Stimulated activated memory B cell treated with anti-CD40 and anti-IgM and Interleukin-4, amounts not matched to agents 10 μg/mL and 1 μg/mL and 100 μg/mL, for 72 hours (primary cell): ENCODE data around the gene PRDX1.
"Not testable (repeated sequence)": the region's sequence is repeated elsewhere in the genome, so short reads cannot be mapped to it uniquely, and the experiment has no call there.

Experiments used
- ATAC-seq: fragments of 150-1000 bp; cut with Tn5 transposase; 2 replicates; pipeline ENCODE4 v1.10.0; 2021
- H3K27ac Mint-ChIP-seq: one replicate; pipeline ENCODE4 v1.8.0; 2022; ENCODE audit warnings: mild to moderate bottlenecking, mixed read lengths
- H3K27me3 Mint-ChIP-seq: one replicate; pipeline ENCODE4 v1.8.0; 2022; ENCODE audit warnings: mixed read lengths
- H3K36me3 Mint-ChIP-seq: one replicate; pipeline ENCODE4 v1.8.0; 2022; ENCODE audit warnings: mixed read lengths
- H3K4me1 Mint-ChIP-seq: one replicate; pipeline ENCODE4 v1.8.0; 2022; ENCODE audit warnings: mixed read lengths
- H3K4me3 Mint-ChIP-seq: one replicate; pipeline ENCODE4 v1.8.0; 2022; ENCODE audit warnings: mild to moderate bottlenecking, moderate library complexity, mixed read lengths
- H3K9me3 Mint-ChIP-seq: one replicate; pipeline ENCODE4 v1.8.0; 2022; ENCODE audit warnings: mixed read lengths

Gene PRDX1

GRCh38 chr1:45493116-45493697, 28.5 kb downstream of the PRDX1 start:
- ATAC-seq, result no peak
- Mint-ChIP-seq H3K27ac (no peak overlapping the region), H3K36me3 (peaks cover 11% of the 10 kb centered on the region), H3K4me1 (peaks cover 7% of the 10 kb centered on the region), H3K9me3 (no peaks in the 10 kb centered on the region), H3K4me3 (no peak overlapping the region), H3K27me3 (no peaks in the 10 kb centered on the region)

- peaks cover 7% of the 10 kb centered on the region for H3K4me1 Mint-ChIP-seq
- H3K4me3 Mint-ChIP-seq, result no peak overlapping the region
- no peaks in the 10 kb centered on the region for H3K27me3 Mint-ChIP-seq
- no peak for ATAC-seq
- peaks cover 14% of the 10 kb centered on the region for H3K36me3 Mint-ChIP-seq
- no peak overlapping the region for H3K27ac Mint-ChIP-seq
- no peaks in the 10 kb centered on the region for H3K9me3 Mint-ChIP-seq
Observed at GRCh38 chr1:45492691-45493090, 29.0 kb downstream of the PRDX1 start.

- ATAC-seq, result no peak
- no peak overlapping the region for H3K4me3 Mint-ChIP-seq
- no peaks in the 10 kb centered on the region for H3K27me3 Mint-ChIP-seq
Observed at GRCh38 chr1:45491487-45492260, 30.0 kb downstream of the PRDX1 start.

GRCh38 chr1:45490626-45491486, 30.8 kb downstream of the PRDX1 start, which contains the start of gene TESK2:
Gene TESK2 (minus strand): TSS chr1:45491163. CDS start chr1:45457785, 33,378 bp downstream.
- H3K27ac Mint-ChIP-seq, result no peak within 1 kb of the TSS
- H3K4me1 Mint-ChIP-seq, result peaks cover 7% of the 10 kb centered on the region
- no peak within 1 kb of the TSS for H3K4me3 Mint-ChIP-seq
- H3K36me3 Mint-ChIP-seq, result peaks cover 5% of the 10 kb centered on the region
- ATAC-seq, result peak; percentile 97
- H3K27me3 Mint-ChIP-seq, result no peaks in the 10 kb centered on the region
- H3K9me3 Mint-ChIP-seq, result no peaks in the 10 kb centered on the region

More at GRCh38 chr1:45491487-45492260, 30.0 kb downstream of the PRDX1 start:
- H3K36me3 Mint-ChIP-seq, result peaks cover 14% of the 10 kb centered on the region
- no peaks in the 10 kb centered on the region for H3K9me3 Mint-ChIP-seq
- H3K27ac Mint-ChIP-seq, result no peak overlapping the region
- peaks cover 7% of the 10 kb centered on the region for H3K4me1 Mint-ChIP-seq

- Mint-ChIP-seq H3K9me3 (no peaks in the 10 kb centered on the region), H3K36me3 (peaks cover 5% of the 10 kb centered on the region)
Observed at GRCh38 chr1:45490121-45490625, 31.5 kb downstream of the PRDX1 start.

GRCh38 chr1:45489379-45489778, 32.3 kb downstream of the PRDX1 start:
- not testable (repeated sequence) for H3K4me1 Mint-ChIP-seq, H3K36me3 Mint-ChIP-seq, H3K4me3 Mint-ChIP-seq, H3K27me3 Mint-ChIP-seq, ATAC-seq, H3K27ac Mint-ChIP-seq, H3K9me3 Mint-ChIP-seq

More at GRCh38 chr1:45490121-45490625, 31.5 kb downstream of the PRDX1 start:
- Mint-ChIP-seq H3K4me3 (no peak overlapping the region), H3K27ac (no peak overlapping the region), H3K27me3 (no peaks in the 10 kb centered on the region), H3K4me1 (peaks cover 7% of the 10 kb centered on the region)
- ATAC-seq, result no peak

- ATAC-seq, result no peak
- H3K27me3 Mint-ChIP-seq, result no peaks in the 10 kb centered on the region
- H3K36me3 Mint-ChIP-seq, result peaks cover 5% of the 10 kb centered on the region
- no peak overlapping the region for H3K27ac Mint-ChIP-seq
- H3K4me1 Mint-ChIP-seq, result peaks cover 7% of the 10 kb centered on the region
- no peak overlapping the region for H3K4me3 Mint-ChIP-seq
- H3K9me3 Mint-ChIP-seq, result no peaks in the 10 kb centered on the region
Observed at GRCh38 chr1:45488666-45489377, 32.9 kb downstream of the PRDX1 start.

- no peaks in the 10 kb centered on the region for H3K4me1 Mint-ChIP-seq
- no peak for ATAC-seq
Observed at GRCh38 chr1:45485949-45486348, 35.7 kb downstream of the PRDX1 start.

GRCh38 chr1:45479039-45479748, 42.5 kb downstream of the PRDX1 start:
- Mint-ChIP-seq H3K36me3 (peaks cover 8% of the 10 kb centered on the region), H3K4me3 (no peak overlapping the region), H3K9me3 (no peaks in the 10 kb centered on the region), H3K27ac (no peak overlapping the region), H3K4me1 (peaks cover 25% of the 10 kb centered on the region), H3K27me3 (no peaks in the 10 kb centered on the region)
- ATAC-seq, result no peak

More at GRCh38 chr1:45485949-45486348, 35.7 kb downstream of the PRDX1 start:
- Mint-ChIP-seq H3K36me3 (peaks cover 14% of the 10 kb centered on the region), H3K27ac (no peak overlapping the region), H3K4me3 (no peak overlapping the region), H3K27me3 (no peaks in the 10 kb centered on the region), H3K9me3 (no peaks in the 10 kb centered on the region)

GRCh38 chr1:45478121-45478814, 43.4 kb downstream of the PRDX1 start:
- no peak for ATAC-seq
- Mint-ChIP-seq H3K27ac (no peak overlapping the region), H3K4me1 (peaks cover 30% of the 10 kb centered on the region), H3K27me3 (no peaks in the 10 kb centered on the region), H3K36me3 (peaks cover 3% of the 10 kb centered on the region), H3K9me3 (no peaks in the 10 kb centered on the region), H3K4me3 (no peak overlapping the region)

GRCh38 chr1:45477646-45478045, 44.0 kb downstream of the PRDX1 start:
- no peaks in the 10 kb centered on the region for H3K27me3 Mint-ChIP-seq
- no peaks in the 10 kb centered on the region for H3K36me3 Mint-ChIP-seq
- no peak overlapping the region for H3K4me3 Mint-ChIP-seq
- no peaks in the 10 kb centered on the region for H3K9me3 Mint-ChIP-seq
- peaks cover 36% of the 10 kb centered on the region for H3K4me1 Mint-ChIP-seq
- no peak overlapping the region for H3K27ac Mint-ChIP-seq
- ATAC-seq, result no peak

GRCh38 chr1:45474194-45474593, 47.5 kb downstream of the PRDX1 start:
- not testable (repeated sequence) for H3K4me3 Mint-ChIP-seq, H3K9me3 Mint-ChIP-seq, H3K27ac Mint-ChIP-seq, ATAC-seq, H3K27me3 Mint-ChIP-seq, H3K36me3 Mint-ChIP-seq
- peaks cover 55% of the 10 kb centered on the region for H3K4me1 Mint-ChIP-seq

- Mint-ChIP-seq H3K27ac (no peak overlapping the region), H3K4me1 (peaks cover 49% of the 10 kb centered on the region), H3K27me3 (no peaks in the 10 kb centered on the region), H3K36me3 (no peaks in the 10 kb centered on the region), H3K4me3 (peak overlapping the region; percentile 5), H3K9me3 (no peaks in the 10 kb centered on the region)
- peak; percentile 53 for ATAC-seq
Observed at GRCh38 chr1:45473302-45473701, 48.4 kb downstream of the PRDX1 start.
